GM21619 (cell line): ENCODE results near the gene MAT2B.

ENCODE experiments used
- ATAC-seq: cut with Tn5 transposase; IDR thresholded peaks from one replicate; pipeline ENCODE4 v1.9.1; 2021; ENCODE audit not compliant: unreplicated experiment

Gene MAT2B

DNA sequence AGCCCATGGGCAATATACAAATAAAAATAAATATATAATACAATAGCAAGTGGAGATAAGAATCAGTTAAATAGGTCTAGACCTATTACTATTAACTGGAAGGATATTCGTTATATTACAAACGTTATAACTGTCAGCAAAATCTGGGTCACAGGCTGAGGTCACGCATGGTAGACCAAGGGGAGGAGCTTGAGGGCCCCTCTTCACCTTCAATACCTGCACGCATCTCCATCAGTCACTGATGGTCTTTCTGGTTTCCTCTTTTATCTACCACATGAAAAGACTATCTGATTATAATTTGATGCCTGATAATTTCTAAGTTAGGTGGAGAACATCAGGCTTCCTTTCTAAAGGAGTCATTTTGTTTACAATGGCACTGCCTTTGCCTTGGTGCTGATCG, 43.2 kb downstream of the MAT2B start:
- ATAC-seq = no peak

DNA sequence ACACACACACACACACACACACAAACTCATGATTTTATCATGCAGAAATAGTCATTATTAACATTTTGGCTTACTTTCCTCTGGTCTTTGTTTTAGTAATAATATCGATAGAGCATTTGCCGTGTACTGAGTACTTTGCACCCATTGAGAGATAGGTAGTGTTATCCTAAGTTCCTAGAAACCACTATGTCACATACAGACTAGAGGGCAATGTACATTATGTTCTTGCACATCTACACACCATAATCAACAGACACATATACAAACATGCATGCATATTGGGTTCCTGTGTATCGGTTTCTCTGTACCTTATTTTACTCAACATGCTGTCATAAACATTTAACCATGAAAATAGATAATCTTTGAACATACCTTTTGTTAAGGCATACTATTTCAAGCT, 45.7 kb downstream of the MAT2B start:
- ATAC-seq = no peak

DNA sequence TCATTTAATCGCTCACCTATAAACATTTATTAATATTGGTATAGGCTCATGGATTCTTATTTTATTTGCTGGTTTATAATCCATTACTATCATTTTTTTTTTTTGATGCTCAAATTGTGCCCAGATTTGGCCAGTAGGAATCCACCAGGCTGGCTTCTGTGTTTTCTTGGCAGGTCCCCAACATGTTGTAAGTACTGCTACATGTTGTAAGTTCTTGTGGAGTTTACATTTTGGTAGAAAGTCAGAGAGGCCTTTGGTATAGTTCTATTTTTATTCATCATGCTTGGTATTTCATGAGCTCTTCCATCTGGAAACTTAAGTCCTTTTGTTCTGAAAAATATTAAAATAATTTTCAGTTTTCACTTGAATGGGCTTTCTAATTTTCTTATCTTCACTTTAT, 47.1 kb downstream of the MAT2B start:
- no peak for ATAC-seq

DNA sequence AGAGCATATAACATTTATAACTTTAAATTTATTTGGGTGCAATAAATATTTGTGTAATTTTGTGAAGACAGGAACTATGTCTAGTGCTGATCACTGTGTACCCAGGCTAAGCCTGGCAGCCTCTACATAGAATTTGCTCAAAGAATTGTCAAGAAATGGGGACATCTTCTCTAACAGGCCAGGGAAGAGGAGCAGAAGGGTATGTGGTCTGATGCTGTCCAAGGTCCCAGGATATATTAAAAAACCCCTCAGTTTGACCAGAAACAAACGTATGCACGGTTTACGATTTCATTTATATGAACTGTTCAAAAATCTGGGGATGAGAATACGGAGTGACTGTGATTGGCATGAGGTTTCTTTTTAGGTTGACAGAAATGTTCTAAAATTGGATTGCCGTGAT, 55.9 kb downstream of the MAT2B start:
- no peak for ATAC-seq

DNA sequence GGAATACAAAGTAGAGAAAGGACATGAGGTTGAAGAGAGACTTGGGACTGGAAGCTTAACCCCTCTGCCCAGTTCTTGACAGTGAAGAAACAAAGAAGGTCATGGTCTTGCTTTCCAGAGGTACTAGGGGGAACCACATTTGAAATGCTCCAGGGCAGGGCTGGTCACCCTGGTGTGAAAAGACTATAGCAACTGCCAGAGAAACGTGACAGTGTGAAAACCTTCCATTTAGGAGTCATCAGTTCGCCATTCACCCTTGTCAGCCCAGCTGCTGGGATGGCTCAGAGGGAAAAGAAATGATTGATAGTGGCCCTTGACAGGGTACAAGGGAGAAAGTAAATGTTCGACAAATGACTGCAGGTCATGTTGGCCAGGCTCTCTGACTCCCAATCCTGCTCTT, 56.7 kb downstream of the MAT2B start:
- ATAC-seq = no peak

DNA sequence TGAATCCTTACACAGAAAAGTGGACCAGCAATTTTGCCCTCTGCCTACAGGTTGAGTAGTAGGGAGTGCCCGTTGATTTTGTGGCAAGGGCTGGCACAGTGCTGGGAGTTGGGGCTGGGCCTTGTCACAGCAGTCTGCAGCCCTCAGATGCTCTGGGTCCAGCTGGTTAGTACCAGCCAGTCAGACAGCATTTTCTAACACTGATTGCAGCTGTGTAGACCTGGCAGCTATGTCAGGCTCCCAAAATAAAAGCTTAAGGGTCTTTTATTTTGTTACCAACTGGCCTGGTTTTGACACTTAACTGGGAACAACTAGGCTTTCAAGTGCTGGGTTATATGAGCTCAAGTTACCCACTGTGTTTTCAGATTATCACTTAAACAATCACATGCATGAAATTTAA, 57.7 kb downstream of the MAT2B start:
- ATAC-seq = no peak

DNA sequence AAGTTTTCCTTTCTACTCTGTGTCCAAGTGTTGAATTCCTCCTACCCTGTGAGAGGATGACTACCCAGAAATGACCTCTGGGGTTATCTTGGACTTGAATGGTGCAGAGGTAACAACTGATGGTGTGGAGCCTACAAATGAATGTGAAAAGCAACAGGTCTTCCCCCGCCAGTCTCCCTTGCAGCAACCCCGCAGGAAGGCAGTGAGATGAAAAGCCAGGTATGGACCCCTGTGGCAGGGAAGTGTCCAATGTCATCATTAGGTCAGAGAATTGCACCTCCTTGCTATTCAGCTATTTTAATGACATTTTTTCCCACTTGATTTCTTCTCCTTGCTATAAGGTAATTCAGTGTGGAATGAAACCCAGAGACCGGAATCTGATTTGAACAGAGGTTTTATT, 58.5 kb downstream of the MAT2B start:
- no peak for ATAC-seq

DNA sequence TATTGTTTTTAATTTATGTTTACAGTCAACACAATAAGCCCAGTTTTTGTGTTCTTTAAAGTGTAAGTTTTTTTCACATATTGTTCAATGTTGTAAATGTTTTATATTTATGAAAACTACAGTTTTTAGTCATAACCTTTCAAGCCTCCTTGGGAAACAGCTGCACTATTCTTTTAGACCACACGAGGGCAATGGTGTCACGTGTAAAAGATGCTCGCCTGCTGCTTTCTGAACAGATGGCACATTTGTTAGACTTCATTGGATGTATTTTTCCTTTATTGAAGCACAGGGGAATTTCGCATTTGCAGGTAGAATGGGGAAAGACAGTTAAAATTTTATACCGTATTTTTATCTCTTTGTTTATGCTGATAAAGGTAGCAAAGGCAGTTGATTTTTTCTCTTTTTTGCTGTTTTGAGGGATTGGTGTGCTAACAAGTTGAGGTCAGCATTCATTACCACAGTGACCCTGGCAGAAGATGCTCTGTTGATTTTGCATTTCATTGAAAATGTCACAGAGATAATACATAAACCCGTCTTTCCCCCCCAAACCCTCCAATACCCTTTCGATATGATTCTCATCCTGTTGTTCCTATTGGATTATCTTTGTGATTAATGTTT, 59.0 kb downstream of the MAT2B start:
- peak; percentile 35 for ATAC-seq

DNA sequence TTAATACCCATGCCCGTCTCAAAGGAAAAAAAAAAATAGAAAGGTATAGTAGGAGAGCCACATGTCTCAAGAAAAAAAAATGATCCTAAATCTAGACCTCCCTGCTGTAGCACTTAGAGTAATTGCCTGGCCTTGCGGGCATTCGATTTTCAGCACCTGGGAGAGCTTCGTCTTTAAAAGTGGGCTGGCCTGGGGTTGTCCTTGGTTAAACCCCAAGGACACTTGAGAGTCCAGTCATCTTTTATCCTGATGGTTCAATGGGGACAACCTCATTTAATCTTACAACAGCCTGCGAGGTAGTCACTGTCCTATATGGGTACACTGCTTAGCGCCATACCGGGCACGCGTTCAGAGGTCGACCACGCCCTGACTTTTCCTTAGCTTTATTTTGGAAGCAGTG, 60.1 kb downstream of the MAT2B start:
- ATAC-seq = peak; percentile 2

DNA sequence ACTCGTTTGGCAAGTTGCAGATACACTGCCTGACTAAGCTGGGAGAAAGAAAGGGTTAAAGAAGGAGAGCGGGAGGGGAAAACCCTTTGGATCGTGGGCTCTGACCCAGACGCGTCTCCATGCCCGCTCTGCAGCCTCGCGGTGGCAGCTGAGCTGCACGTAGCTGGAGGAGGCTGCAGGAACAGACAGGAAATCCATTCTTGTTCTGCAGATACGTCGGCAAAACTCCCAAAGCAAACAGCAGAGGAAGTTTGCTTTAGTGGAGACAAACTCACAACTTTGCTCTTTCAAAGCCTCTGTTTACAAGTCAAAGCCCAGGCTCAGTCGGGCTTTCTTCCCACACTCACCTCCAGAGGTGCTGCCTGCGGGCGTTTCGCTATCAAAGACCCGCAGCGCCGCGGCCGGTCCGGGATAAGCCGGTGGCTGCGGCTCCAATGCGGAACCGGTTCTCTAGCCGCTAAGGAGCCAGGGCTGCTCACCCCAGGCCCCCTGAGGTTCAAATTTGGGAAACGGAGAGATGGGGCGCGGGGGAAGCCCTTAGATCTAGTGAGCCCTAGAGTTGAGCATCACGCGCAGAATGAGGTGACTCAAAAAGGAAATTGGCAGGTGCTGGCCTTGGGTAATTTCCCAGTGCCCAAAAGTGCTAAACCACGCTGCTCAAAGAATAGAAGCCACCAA, 60.7 kb downstream of the MAT2B start:
- ATAC-seq = peak; percentile 69

DNA sequence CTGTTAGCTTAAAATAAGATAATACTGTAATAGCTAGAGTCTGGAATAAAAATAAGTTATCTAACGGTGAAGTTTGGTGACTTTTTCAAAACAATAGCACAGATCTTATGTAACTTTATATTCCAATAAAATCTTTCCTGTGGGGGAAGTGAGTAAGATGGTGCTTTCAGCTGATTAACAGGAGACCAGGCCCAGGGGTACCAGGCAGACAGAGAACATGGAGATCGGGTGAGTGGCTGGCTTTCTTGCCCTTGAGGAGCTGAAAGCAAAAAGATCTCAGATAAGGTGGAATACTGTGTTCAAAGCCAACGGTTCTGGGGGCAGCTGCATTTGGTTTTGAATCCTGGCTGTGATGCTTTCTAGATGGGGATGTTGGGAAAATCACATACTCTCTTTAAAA, 61.3 kb downstream of the MAT2B start:
- no peak for ATAC-seq

DNA sequence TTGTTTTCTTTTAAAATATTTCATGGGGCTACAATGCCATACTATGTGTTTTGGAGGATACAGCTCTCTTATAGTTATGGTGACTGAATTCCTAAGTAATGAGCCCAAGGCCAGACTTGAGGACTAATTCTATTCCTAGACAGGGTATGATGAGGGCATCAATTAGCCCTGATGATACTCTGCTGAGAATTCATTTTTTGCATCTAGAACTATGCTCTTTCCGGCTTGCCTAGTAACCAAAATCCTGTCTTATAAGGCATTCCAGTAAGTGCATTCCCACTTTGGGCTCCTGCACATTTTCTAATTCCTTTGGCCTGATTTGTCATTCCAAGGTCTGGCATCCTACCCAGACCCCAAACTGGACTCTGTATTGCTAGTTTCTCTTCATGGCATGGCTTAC, 62.4 kb downstream of the MAT2B start:
- no peak for ATAC-seq
